GM12878 (cell line): Measurements from ENCODE around the gene ITPR2. TPM values are rescaled to one million over a fixed set of nuclear protein-coding genes. Genes with fewer than 3 reads are reported as not detected.

ENCODE experiments used
- ATAC-seq: fragments of 200-7000 bp; cut with Tn5 transposase; 3 replicates; pipeline ENCODE4 v1.9.1; 2020; ENCODE audit warnings: mild to moderate bottlenecking, moderate library complexity
- BruUV-seq: library from RNA; stranded (reverse); fragments of 400-500 nt; replicated peaks from 2 replicates; lab custom pipeline; 2021; lab: Mats Ljungman, UMichigan
- CTCF ChIA-PET: fragments of 300-600 bp; sonication (Branson Sonifier 250); formaldehyde crosslinking; extraction: SDS; loops from one replicate; lab custom pipeline; 2021; ENCODE audit warnings: inconsistent platforms; lab: Yijun Ruan, JAX
- POLR2A ChIA-PET: fragments of 350-600 bp; formaldehyde crosslinking; extraction: SDS; loops from one replicate; lab custom pipeline; 2021; ENCODE audit warnings: inconsistent platforms; lab: Charles Lee
- RAD21 ChIA-PET: fragments of 300-600 bp; sonication (Branson Sonifier 250); formaldehyde crosslinking; loops from one replicate; lab custom pipeline; 2023; ENCODE audit warnings: antibody characterized with exemption; ENCODE audit not compliant: unreplicated experiment; lab: Charles Lee
- SMC1A ChIA-PET: fragments of 300-600 bp; sonication (Branson Sonifier 250); formaldehyde crosslinking; loops from one replicate; lab custom pipeline; 2023; ENCODE audit not compliant: unreplicated experiment, uncharacterized antibody; lab: Charles Lee
- DNase-seq: peaks from one replicate; pipeline ENCODE4 v3.0.0-alpha.2; 2011; ENCODE audit warnings: low read depth, low spot score
- FAIRE-seq: peaks from 3 replicates; lab custom pipeline; 2011; peaks lifted over from hg19 to GRCh38; lab: Jason Lieb, UNC
- H2AFZ ChIP-seq: 2 replicates; pipeline ENCODE4 v1.6.0; 2011; ENCODE audit warnings: low read depth, low read length, control low read depth; ENCODE audit not compliant: control insufficient read depth
- H3K27ac ChIP-seq: 2 replicates; pipeline ENCODE4 v1.5.1; 2011; ENCODE audit warnings: control low read depth; ENCODE audit not compliant: control insufficient read depth, insufficient read depth
- H3K27me3 ChIP-seq, 2 experiments: replicated peaks in 1 of 2; 2 replicates each; pipeline versions ENCODE4 v1.6.0 to v1.6.1; 2011; ENCODE audit warnings: low read length in 1 of 2; ENCODE audit not compliant: control insufficient read depth in 2 of 2, insufficient read depth in 2 of 2
- H3K36me3 ChIP-seq, 2 experiments: 2 replicates each; pipeline ENCODE4 v1.5.1; 2011; ENCODE audit warnings: low read length in 1 of 2; ENCODE audit not compliant: control insufficient read depth in 2 of 2, insufficient read depth in 2 of 2
- H3K4me1 ChIP-seq: 2 replicates; pipeline ENCODE4 v1.6.1; 2011; ENCODE audit warnings: mild to moderate bottlenecking, low read length, moderate library complexity, mixed read lengths; ENCODE audit not compliant: control insufficient read depth, insufficient read depth
- H3K4me2 ChIP-seq: 2 replicates; pipeline ENCODE4 v1.6.0; 2011; ENCODE audit warnings: control low read depth; ENCODE audit not compliant: control insufficient read depth, insufficient read depth
- H3K4me3 ChIP-seq: fragments of 200-600 bp; sonication (generic); 2 replicates; pipeline ENCODE4 v1.5.1; 2016
- H3K79me2 ChIP-seq: 2 replicates; pipeline ENCODE4 v1.6.0; 2011; ENCODE audit warnings: low read length; ENCODE audit not compliant: control insufficient read depth, insufficient read depth
- H3K9ac ChIP-seq: 2 replicates; pipeline ENCODE4 v1.8.0; 2011; ENCODE audit warnings: low read length, control low read depth, mixed read lengths; ENCODE audit not compliant: control insufficient read depth, insufficient read depth
- H3K9me3 ChIP-seq: replicated peaks from 3 replicates; pipeline ENCODE4 v1.5.1; 2011; ENCODE audit warnings: mild to moderate bottlenecking, low read length; ENCODE audit not compliant: control insufficient read depth, insufficient read depth
- H4K20me1 ChIP-seq: 2 replicates; pipeline ENCODE4 v1.6.0; 2011; ENCODE audit not compliant: control insufficient read depth, insufficient read depth
- ATF3 ChIP-seq: IDR thresholded peaks from 2 replicates; pipeline ENCODE4 v1.6.1; 2011; ENCODE audit warnings: low read depth, mild to moderate bottlenecking, low read length, moderate library complexity, borderline replicate concordance; ENCODE audit errors: extremely low read depth
- BMI1 ChIP-seq: fragments of 450-650 bp; IDR thresholded peaks from 2 replicates; pipeline ENCODE4 v1.6.1; 2016; ENCODE audit warnings: mild to moderate bottlenecking, moderate library complexity, borderline replicate concordance
- CREB1 ChIP-seq: IDR thresholded peaks from 2 replicates; pipeline ENCODE4 v1.6.1; 2012; ENCODE audit warnings: low read depth, mild to moderate bottlenecking, inconsistent platforms
- GABPA ChIP-seq: IDR thresholded peaks from 2 replicates; pipeline ENCODE4 v1.6.1; 2014; ENCODE audit warnings: antibody characterized with exemption, low read depth, mild to moderate bottlenecking, inconsistent platforms
- MYC ChIP-seq: IDR thresholded peaks from 2 replicates; pipeline ENCODE4 v1.6.1; 2011; ENCODE audit warnings: mild to moderate bottlenecking, low read length, moderate library complexity, inconsistent platforms; ENCODE audit not compliant: insufficient read depth, insufficient replicate concordance, insufficient read length, severe bottlenecking
- WGBS: methylation state at CpG from one replicate; pipeline ENCODE4 v1.1.6; 2016; ENCODE audit warnings: low lambda C conversion rate; ENCODE audit not compliant: insufficient replicate concordance, insufficient coverage; ENCODE audit errors: missing lambda C conversion rate; 5-methylcytosine and 5-hydroxymethylcytosine counted together
- in situ Hi-C: fragments of 300-500 bp; cut with MboI; formaldehyde crosslinking; loops from 9 replicates; pipeline ENCODE4 v1.14.3; 2018; ENCODE audit warnings: mixed read lengths
- intact Hi-C: fragments of 100-400 bp; cut with micrococcal nuclease; formaldehyde crosslinking; loops from one replicate; pipeline ENCODE4 v1.14.2; 2022; ENCODE audit not compliant: unreplicated experiment
- polyA plus RNA-seq, 11 experiments: library from polyadenylated mRNA; depleted of rRNA in 4 of 11; unstranded in 6 of 11; stranded (reverse) in 5 of 11; fragments of >200 nt; fragmentation: Nextera tagmentation in 4 of 11; fragmentation: Illumina TruSeq in 1 of 11; extraction: Ambion mirVana in 4 of 11; extraction: Trizol in 1 of 11; gene quantifications; 1 replicate in 1 of 11; 2 replicates in 10 of 11; pipeline versions ENCODE4 v1.2.1 to v1.2.3, GENCODE V29; 2011 to 2016; ENCODE audit warnings: inconsistent platforms in 2 of 11, missing spikeins in 2 of 11, low read depth in 1 of 11
- total RNA-seq, 4 experiments: library from RNA; depleted of rRNA in 3 of 4; stranded (reverse); fragments of >200 nt in 3 of 4; fragmentation: Illumina TruSeq in 1 of 4; extraction: Trizol in 1 of 4; gene quantifications; 2 replicates each; pipeline versions ENCODE4 v1.2.1 to v1.2.3, GENCODE V29; 2013 to 2021

ITPR2 gene
- total and polyA plus RNA-seq, 10 of the 15 experiments (the other 5 are each of a cell fraction or from before 2014, with no cell fraction given): 7.5 to 76.2 (median 47.1) TPM

DNA sequence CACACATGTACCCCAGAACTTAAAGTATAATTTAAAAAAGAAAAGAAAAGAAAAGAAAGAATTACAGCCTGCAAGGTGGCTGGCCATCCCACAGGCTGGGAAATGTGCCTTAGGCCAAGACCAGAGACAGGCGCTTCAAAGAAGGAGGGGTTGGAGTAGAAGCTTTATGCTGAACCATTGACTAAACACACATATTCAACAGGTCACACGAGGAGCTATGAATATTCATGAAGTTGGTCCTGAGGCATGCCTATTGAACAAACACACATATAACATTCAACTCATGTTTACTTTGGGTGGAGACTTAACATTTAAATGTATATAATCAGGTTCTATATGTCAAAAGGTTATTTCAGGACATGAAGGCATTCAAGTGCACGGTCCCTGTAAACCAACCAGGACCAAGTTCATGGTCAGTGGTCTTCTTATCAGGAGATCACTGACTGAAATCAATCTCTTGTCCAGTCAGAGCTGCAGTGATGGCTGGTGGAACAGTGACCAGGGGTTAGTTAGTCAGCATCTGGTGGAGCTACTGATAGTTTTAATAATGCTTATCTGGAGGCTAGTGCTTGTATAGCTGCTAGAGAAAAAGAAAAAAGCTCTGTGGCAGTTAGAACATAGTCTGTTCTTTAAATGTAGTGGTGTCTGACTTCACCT, 35.6 kb upstream of the ITPR2 start:
- H3K4me2 ChIP-seq: no peak overlapping the region
- no TSS peak for BruUV-seq
- ChIA-PET CTCF (interaction anchor here (1.1 to 10.1 kb wide), 5 partner anchors 8 to 16 kb away, joined by 3 to 95 read pairs (median 21); no protein-coding TSS in a partner anchor), SMC1A (interaction anchor here (1.1 to 9.4 kb wide), 7 partner anchors 8 to 21 kb away, joined by 3 to 105 read pairs (median 9); no protein-coding TSS in a partner anchor), POLR2A (interaction anchor here (1.0 to 2.2 kb wide), 6 partner anchors 8 to 687 kb away, joined by 3 to 8 read pairs (median 3); partner anchors contain the start of gene ITPR2), RAD21 (interaction anchor here (1.1 to 5.3 kb wide), 4 partner anchors 11 to 35 kb away, joined by 3 to 36 read pairs (median 18); no protein-coding TSS in a partner anchor)
- no peaks in the 10 kb centered on the region for H3K79me2 ChIP-seq
- no peak overlapping the region for H3K4me3 ChIP-seq
- FAIRE-seq: no peak
- H3K9ac ChIP-seq: no peak overlapping the region
- no peak for DNase-seq
- no peaks in the 10 kb centered on the region for H3K9me3 ChIP-seq
- H3K27me3 ChIP-seq: no peaks in the 10 kb centered on the region
- H4K20me1 ChIP-seq: no peaks in the 10 kb centered on the region
- no peak overlapping the region for H3K27ac ChIP-seq
- TF ChIP-seq GABPA: no peak
- no peak for TF ChIP-seq MYC
- TF ChIP-seq CREB1: no peak
- no peak for TF ChIP-seq BMI1
- no peak for TF ChIP-seq ATF3
- no peak for ATAC-seq
- peaks cover 35% of the 10 kb centered on the region for H3K4me1 ChIP-seq
- WGBS: 100% methylated on average over 3 of the region's 3 CpGs
- H3K36me3 ChIP-seq: no peaks in the 10 kb centered on the region
- intact Hi-C loops (no loop called here), in situ Hi-C loops (no loop called here)
- no peak overlapping the region for H2AFZ ChIP-seq
